Stomach (tissue), 4 donors: Measurements from ENCODE around the gene P2RY11.

ENCODE experiments used
- CTCF ChIP-seq, 7 experiments: fragments of 450-650 bp in 4 of 7; fragments of 200-600 bp in 3 of 7; sonication (generic) in 3 of 7; IDR thresholded peaks; one replicate each; pipeline ENCODE4 v1.5.1; 2016 to 2019; ENCODE audit warnings: antibody characterized with exemption in 7 of 7, control low read depth in 2 of 7, mild to moderate bottlenecking in 1 of 7
- EP300 ChIP-seq: sonication (generic); formaldehyde crosslinking; IDR thresholded peaks from one replicate; pipeline ENCODE4 v1.6.1; 2017; ENCODE audit warnings: antibody characterized with exemption
- POLR2A ChIP-seq, 4 donors: fragments of 450-650 bp; IDR thresholded peaks; one replicate each; pipeline ENCODE4 v1.6.1; 2016; ENCODE audit warnings: antibody characterized with exemption in 4 of 4, control low read depth in 2 of 4, mild to moderate bottlenecking in 1 of 4, moderate library complexity in 1 of 4
- POLR2AphosphoS5 ChIP-seq, 3 donors: sonication (generic); formaldehyde crosslinking; IDR thresholded peaks; one replicate each; pipeline ENCODE4 v1.6.1; 2016; ENCODE audit warnings: antibody characterized with exemption in 3 of 3

GRCh38 chr19:10149427-10149826 is 37.9 kb downstream of the P2RY11 start:
- TF ChIP-seq POLR2AphosphoS5 (IDR thresholded peaks at IDR 0.05): no peak
- no peak for TF ChIP-seq CTCF (IDR thresholded peaks at IDR 0.05)
- no peak for TF ChIP-seq POLR2A (IDR thresholded peaks at IDR 0.05)
- no peak for TF ChIP-seq EP300
